HG03342 (cell line): ENCODE data around the gene CACNA1F.

Experiments
- ATAC-seq: cut with Tn5 transposase; IDR thresholded peaks from one replicate; pipeline ENCODE4 v1.9.1; 2021; ENCODE audit warnings: mild to moderate bottlenecking, moderate library complexity; ENCODE audit not compliant: unreplicated experiment

The CACNA1F gene

GRCh38 chrX:49199906-49200771 lies 33.0 kb downstream of the CACNA1F start, which contains the start of gene SYP:
TSS of gene SYP (minus strand) at chrX:49200193. CDS start at chrX:49200186, 7 bp downstream.
- ATAC-seq: peak; percentile 85

GRCh38 chrX:49199315-49199595 lies 33.9 kb downstream of the CACNA1F start:
- no peak for ATAC-seq

- ATAC-seq: no peak
These were observed 34.4 kb downstream of the CACNA1F start for GRCh38 chrX:49198540-49199314.

- no peak for ATAC-seq
These were observed 35.5 kb downstream of the CACNA1F start for GRCh38 chrX:49197543-49198087.

- ATAC-seq: no peak
These were observed 39.6 kb downstream of the CACNA1F start for GRCh38 chrX:49193542-49193964.

- no peak for ATAC-seq
These were observed 40.3 kb downstream of the CACNA1F start for GRCh38 chrX:49192722-49193328.

- ATAC-seq: peak; percentile 17
These were observed 41.5 kb downstream of the CACNA1F start for GRCh38 chrX:49191574-49192011.

- peak; percentile 88 for ATAC-seq
These were observed 42.1 kb downstream of the CACNA1F start for GRCh38 chrX:49190821-49191573.

- no peak for ATAC-seq
These were observed 43.5 kb downstream of the CACNA1F start for GRCh38 chrX:49189606-49190005.

- no peak for ATAC-seq
These were observed 44.6 kb downstream of the CACNA1F start for GRCh38 chrX:49188468-49189076.

GRCh38 chrX:49187526-49187925 lies 45.6 kb downstream of the CACNA1F start:
- no peak for ATAC-seq

GRCh38 chrX:49187028-49187394 lies 46.1 kb downstream of the CACNA1F start:
- ATAC-seq: no peak

GRCh38 chrX:49186125-49187027 lies 46.8 kb downstream of the CACNA1F start, which contains the start of gene PRICKLE3:
TSS of gene PRICKLE3 (minus strand) at chrX:49186373. CDS start at chrX:49186297, 76 bp downstream.
- peak; percentile 36 for ATAC-seq

GRCh38 chrX:49184294-49185281 lies 48.6 kb downstream of the CACNA1F start:
- no peak for ATAC-seq

- no peak for ATAC-seq
These were observed 49.3 kb downstream of the CACNA1F start for GRCh38 chrX:49183701-49184281.

- ATAC-seq: no peak
These were observed 53.8 kb downstream of the CACNA1F start for GRCh38 chrX:49179358-49179757.

- no peak for ATAC-seq
These were observed 54.6 kb downstream of the CACNA1F start for GRCh38 chrX:49178537-49178936.
